Liver (tissue), 9 donors: ENCODE data around the gene DMD. TPM values are rescaled to one million over a fixed set of nuclear protein-coding genes. Genes with fewer than 3 reads are reported as not detected.

ENCODE experiments used
- DNase-seq: peaks from one replicate; pipeline ENCODE4 v3.0.0-alpha.2; 2017; ENCODE audit warnings: low spot score
- H3K27ac ChIP-seq, 2 donors: one replicate each; pipeline ENCODE4 v1.7.0; 2013; ENCODE audit warnings: inconsistent platforms in 2 of 2, low read length in 2 of 2, control low read depth in 1 of 2, low read depth in 1 of 2, mild to moderate bottlenecking in 1 of 2
- H3K27me3 ChIP-seq, 4 donors: one replicate each; pipeline versions ENCODE4 v1.6.1 to v1.7.0; 2013; ENCODE audit warnings: low read length in 3 of 4, inconsistent platforms in 1 of 4, mild to moderate bottlenecking in 1 of 4, moderate library complexity in 1 of 4; ENCODE audit not compliant: control insufficient read depth in 4 of 4, insufficient read depth in 4 of 4
- H3K36me3 ChIP-seq, 4 donors: one replicate each; pipeline versions ENCODE4 v1.6.1 to v1.7.0; 2013; ENCODE audit warnings: low read length in 3 of 4, mild to moderate bottlenecking in 3 of 4, low read depth in 1 of 4, moderate library complexity in 1 of 4; ENCODE audit not compliant: control insufficient read depth in 4 of 4, insufficient read depth in 3 of 4
- H3K4me1 ChIP-seq, 4 donors: one replicate each; pipeline versions ENCODE4 v1.6.1 to v1.7.0; 2013; ENCODE audit warnings: low read length in 3 of 4, mild to moderate bottlenecking in 3 of 4, moderate library complexity in 1 of 4; ENCODE audit not compliant: control insufficient read depth in 4 of 4, insufficient read depth in 4 of 4
- H3K4me3 ChIP-seq, 3 donors: one replicate each; pipeline versions ENCODE4 v1.6.1 to v1.7.0; 2013; ENCODE audit warnings: low read length in 3 of 3, control low read depth in 1 of 3, low read depth in 1 of 3, mild to moderate bottlenecking in 1 of 3
- H3K9ac ChIP-seq, 2 donors: one replicate each; pipeline ENCODE4 v1.7.0; 2013; ENCODE audit warnings: low read length in 2 of 2, mild to moderate bottlenecking in 2 of 2, moderate library complexity in 2 of 2, control low read depth in 1 of 2, low read depth in 1 of 2
- H3K9me3 ChIP-seq, 4 donors: one replicate each; pipeline versions ENCODE4 v1.6.1 to v1.7.0; 2013; ENCODE audit warnings: low read length in 3 of 4; ENCODE audit not compliant: control insufficient read depth in 4 of 4
- ATF3 ChIP-seq: IDR thresholded peaks from 2 replicates; pipeline ENCODE4 v1.6.1; 2016; ENCODE audit warnings: antibody characterized with exemption
- CTCF ChIP-seq: fragments of 150-350 bp; IDR thresholded peaks from 2 replicates; pipeline ENCODE4 v1.5.1; 2017; ENCODE audit warnings: improper control_type of control experiment, low read depth, low read length; ENCODE audit not compliant: missing input control
- EGR1 ChIP-seq, 2 donors: IDR thresholded peaks; 2 replicates each; pipeline ENCODE4 v1.6.1; 2016 to 2018; ENCODE audit warnings: antibody characterized with exemption in 2 of 2, low read depth in 2 of 2
- FOXA1 ChIP-seq: IDR thresholded peaks from 2 replicates; pipeline ENCODE4 v1.6.1; 2016; ENCODE audit warnings: antibody characterized with exemption
- FOXA2 ChIP-seq: IDR thresholded peaks from 2 replicates; pipeline ENCODE4 v1.6.1; 2016; ENCODE audit warnings: antibody characterized with exemption
- GABPA ChIP-seq, 2 donors: IDR thresholded peaks in 1 of 2; conservative IDR thresholded peaks in 1 of 2; 2 replicates each; pipeline ENCODE4 v1.6.1; 2016; ENCODE audit warnings: antibody characterized with exemption in 2 of 2, mild to moderate bottlenecking in 1 of 2, moderate library complexity in 1 of 2
- HNF4A ChIP-seq, 2 donors: conservative IDR thresholded peaks; 2 replicates each; pipeline ENCODE4 v1.6.1; 2016; ENCODE audit warnings: antibody characterized with exemption in 2 of 2, mild to moderate bottlenecking in 2 of 2
- HNF4G ChIP-seq: IDR thresholded peaks from 2 replicates; pipeline ENCODE4 v1.6.1; 2016; ENCODE audit warnings: antibody characterized with exemption
- JUND ChIP-seq, 2 donors: IDR thresholded peaks; 2 replicates each; pipeline ENCODE4 v1.6.1; 2016; ENCODE audit warnings: antibody characterized with exemption in 2 of 2
- MAX ChIP-seq: IDR thresholded peaks from 2 replicates; pipeline ENCODE4 v1.6.1; 2016; ENCODE audit warnings: antibody characterized with exemption
- NR2F2 ChIP-seq: IDR thresholded peaks from 2 replicates; pipeline ENCODE4 v1.6.1; 2016; ENCODE audit warnings: antibody characterized with exemption
- RAD21 ChIP-seq, 2 donors: IDR thresholded peaks; 2 replicates each; pipeline ENCODE4 v1.6.1; 2016; ENCODE audit warnings: antibody characterized with exemption in 2 of 2, mild to moderate bottlenecking in 2 of 2
- REST ChIP-seq: IDR thresholded peaks from 2 replicates; pipeline ENCODE4 v1.6.1; 2016; ENCODE audit warnings: antibody characterized with exemption, mild to moderate bottlenecking
- RXRA ChIP-seq, 2 donors: IDR thresholded peaks; 2 replicates each; pipeline ENCODE4 v1.6.1; 2017 to 2018; ENCODE audit warnings: antibody characterized with exemption in 2 of 2, mild to moderate bottlenecking in 1 of 2
- SP1 ChIP-seq: IDR thresholded peaks from 2 replicates; pipeline ENCODE4 v1.6.1; 2018; ENCODE audit warnings: antibody characterized with exemption, mild to moderate bottlenecking
- YY1 ChIP-seq: IDR thresholded peaks from 2 replicates; pipeline ENCODE4 v1.6.1; 2016; ENCODE audit warnings: antibody characterized with exemption, mild to moderate bottlenecking
- WGBS: extraction: QIAGEN DNeasy Blood & Tissue Kit; methylation state at CpG from one replicate; pipeline ENCODE4 v1.1.7; 2013; 5-methylcytosine and 5-hydroxymethylcytosine counted together
- polyA plus RNA-seq, 2 donors: library from polyadenylated mRNA; stranded (reverse) in 1 of 2; unstranded in 1 of 2; fragments of 200-250 nt in 1 of 2; fragments of >200 nt in 1 of 2; fragmentation: Nextera tagmentation in 1 of 2; extraction: Ambion mirVana in 1 of 2; gene quantifications; one replicate each; pipeline versions ENCODE4 v1.2.1 to v1.2.3, GENCODE V29; 2013 to 2015
- total RNA-seq, 2 donors: library from RNA; depleted of rRNA; stranded (reverse); fragments of >200 nt; gene quantifications; one replicate each; pipeline ENCODE4 v1.2.3, GENCODE V29; 2014
- TF ChIP-seq, protein P1 (sequence below): IDR thresholded peaks from 2 replicates; pipeline ENCODE4 v1.6.1; 2016; ENCODE audit warnings: antibody characterized with exemption
- donor health status: healthy.
- donor health status: healthy.
- donor health status: healthy.
- donor health status: healthy.
- donor health status: healthy.

Gene DMD
- total and polyA plus RNA-seq, 4 donors, result 14.6 to 61.9 (median 23.9) TPM

DNA sequence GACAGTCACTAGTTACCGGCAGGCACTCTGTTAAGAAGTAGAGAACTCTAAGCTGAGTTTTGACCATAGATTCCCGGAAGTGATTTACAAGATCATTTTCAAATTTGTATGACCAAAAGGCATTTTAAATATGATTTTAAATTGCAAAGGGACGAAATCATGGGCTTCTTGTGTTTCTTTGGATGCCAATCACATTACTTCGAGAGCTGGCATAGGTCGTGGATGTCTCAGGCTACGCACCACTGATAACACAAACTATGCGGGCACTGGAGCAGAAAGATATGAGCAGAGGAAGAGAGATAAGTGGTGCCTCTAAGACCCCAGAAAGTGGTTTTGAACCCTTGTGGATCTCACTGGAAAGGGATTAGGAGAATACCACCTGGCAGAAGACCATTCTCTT lies 1845.3 kb downstream of the DMD start (continued):
- TF ChIP-seq, protein P1, sequence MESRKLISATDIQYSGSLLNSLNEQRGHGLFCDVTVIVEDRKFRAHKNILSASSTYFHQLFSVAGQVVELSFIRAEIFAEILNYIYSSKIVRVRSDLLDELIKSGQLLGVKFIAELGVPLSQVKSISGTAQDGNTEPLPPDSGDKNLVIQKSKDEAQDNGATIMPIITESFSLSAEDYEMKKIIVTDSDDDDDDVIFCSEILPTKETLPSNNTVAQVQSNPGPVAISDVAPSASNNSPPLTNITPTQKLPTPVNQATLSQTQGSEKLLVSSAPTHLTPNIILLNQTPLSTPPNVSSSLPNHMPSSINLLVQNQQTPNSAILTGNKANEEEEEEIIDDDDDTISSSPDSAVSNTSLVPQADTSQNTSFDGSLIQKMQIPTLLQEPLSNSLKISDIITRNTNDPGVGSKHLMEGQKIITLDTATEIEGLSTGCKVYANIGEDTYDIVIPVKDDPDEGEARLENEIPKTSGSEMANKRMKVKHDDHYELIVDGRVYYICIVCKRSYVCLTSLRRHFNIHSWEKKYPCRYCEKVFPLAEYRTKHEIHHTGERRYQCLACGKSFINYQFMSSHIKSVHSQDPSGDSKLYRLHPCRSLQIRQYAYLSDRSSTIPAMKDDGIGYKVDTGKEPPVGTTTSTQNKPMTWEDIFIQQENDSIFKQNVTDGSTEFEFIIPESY, result no peak

DNA sequence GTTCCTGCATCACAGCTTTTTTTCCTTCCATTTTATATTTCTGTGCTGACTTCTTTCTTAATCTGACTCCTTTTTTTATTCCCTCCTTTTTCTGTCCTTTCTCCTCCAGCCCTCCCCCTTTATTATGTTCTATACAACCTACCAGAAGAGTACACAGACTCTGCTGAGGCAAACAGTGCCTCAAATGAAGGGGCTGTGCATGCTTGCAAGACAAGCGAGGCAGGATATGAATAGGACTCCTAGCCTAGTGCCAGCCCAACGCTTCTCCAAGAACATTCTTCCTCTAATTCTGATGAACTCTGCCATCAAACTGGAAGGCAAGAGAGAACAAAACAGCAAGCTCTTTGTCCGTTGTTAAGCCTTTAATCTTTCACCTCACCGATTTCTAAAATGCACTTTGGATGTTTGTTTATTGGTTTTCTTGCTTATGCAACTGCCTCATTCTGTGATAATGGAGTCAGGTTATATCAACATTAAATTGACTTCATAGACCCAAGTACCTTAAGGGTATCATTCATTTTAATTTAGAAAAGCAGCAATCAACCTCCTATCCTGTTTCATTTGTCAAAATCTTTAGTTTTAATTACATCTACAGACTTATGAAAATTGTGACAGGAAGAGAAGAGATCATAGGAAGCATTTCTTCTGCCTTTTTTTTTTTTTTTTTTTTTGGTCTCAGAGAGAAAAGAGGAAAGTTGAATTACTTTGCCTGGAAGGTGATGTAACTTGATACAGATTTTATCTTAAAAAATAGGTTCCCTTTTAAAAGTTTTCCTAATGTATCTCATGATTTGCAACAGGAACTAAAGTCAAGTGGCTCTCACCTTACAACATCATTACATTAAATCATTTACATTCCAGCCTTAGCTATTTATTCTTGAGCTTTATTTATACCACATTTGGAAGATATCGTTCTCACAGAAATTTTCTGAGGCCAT lies 1854.8 kb downstream of the DMD start:
- peak overlapping the region; percentile 38 to 72 for H3K27ac ChIP-seq
- peaks cover 1 to 26% (median 18%) of the 10 kb centered on the region in 4 donors for H3K4me1 ChIP-seq
- no peaks in the 10 kb centered on the region for H3K36me3 ChIP-seq
- no peak overlapping the region for H3K9ac ChIP-seq
- DNase-seq, result no peak
- TF ChIP-seq CTCF (no peak), JUND (IDR thresholded peaks at IDR 0.05) (peak in 1 of 2 donors; percentile 62), HNF4G (peak; percentile 47), YY1 (peak; percentile 82), RAD21 (IDR thresholded peaks at IDR 0.05) (peak; percentile 36 to 40), NR2F2 (no peak), RXRA (IDR thresholded peaks at IDR 0.05) (peak; percentile 85 to 88), REST (peak; percentile 23), GABPA (IDR thresholded peaks at IDR 0.05 in 1 of 2, conservative IDR thresholded peaks at IDR 0.05 in 1 of 2) (no peak), SP1 (peak; percentile 69), HNF4A (conservative IDR thresholded peaks at IDR 0.05) (peak; percentile 82 to 86), FOXA2 (peak; percentile 64), FOXA1 (no peak), EGR1 (IDR thresholded peaks at IDR 0.05; ENCODE audit: low read depth in 2 of 2) (no peak), MAX (peak; percentile 55), ATF3 (peak; percentile 49)
- TF ChIP-seq, protein P1, result peak; percentile 43
- 33% methylated on average over 5 of the region's 5 CpGs for WGBS
- no peaks in the 10 kb centered on the region for H3K9me3 ChIP-seq
- no peak overlapping the region for H3K4me3 ChIP-seq
- no peaks in the 10 kb centered on the region for H3K27me3 ChIP-seq
